Ascending aorta (tissue), 2 donors: ENCODE data around the gene CACNA1G. TPM values are rescaled to one million over a fixed set of nuclear protein-coding genes. Genes with fewer than 3 reads are reported as not detected.

ENCODE experiments used
- DNase-seq, 2 donors: peaks; one replicate each; pipeline ENCODE4 v3.0.0-alpha.2; 2019; ENCODE audit warnings: low spot score in 2 of 2
- H3K27ac ChIP-seq, 2 donors: fragments of 200-600 bp; sonication (generic); one replicate each; pipeline ENCODE4 v1.5.1; 2016 to 2017; ENCODE audit warnings: mild to moderate bottlenecking in 1 of 2
- H3K27me3 ChIP-seq: fragments of 200-600 bp; sonication (generic); one replicate; pipeline ENCODE4 v1.5.1; 2017
- H3K36me3 ChIP-seq, 2 donors: fragments of 200-600 bp; sonication (generic); one replicate each; pipeline ENCODE4 v1.5.1; 2016
- H3K4me1 ChIP-seq, 2 donors: fragments of 200-600 bp; sonication (generic); one replicate each; pipeline ENCODE4 v1.5.1; 2016 to 2017; ENCODE audit warnings: mild to moderate bottlenecking in 1 of 2
- H3K4me3 ChIP-seq, 2 donors: fragments of 200-600 bp; sonication (generic); one replicate each; pipeline ENCODE4 v1.5.1; 2016 to 2017; ENCODE audit warnings: mild to moderate bottlenecking in 1 of 2
- H3K9me3 ChIP-seq, 2 donors: fragments of 200-600 bp; sonication (generic); one replicate each; pipeline ENCODE4 v1.5.1; 2016
- intact Hi-C: fragments of 100-400 bp; cut with DNase I; formaldehyde crosslinking; loops from one replicate; pipeline ENCODE4 v1.15.1; 2023
- total RNA-seq: library from RNA; depleted of rRNA; stranded (reverse); fragments of >200 nt; gene quantifications from one replicate; pipeline ENCODE4 v1.1.0, GENCODE V29; 2016
- TF ChIP-seq, protein P1 (sequence below), 3 experiments: fragments of 200-600 bp in 2 of 3; fragments of 450-650 bp in 1 of 3; sonication (generic) in 2 of 3; IDR thresholded peaks; one replicate each; pipeline ENCODE4 v1.5.1; 2016 to 2019; ENCODE audit warnings: antibody characterized with exemption in 3 of 3, mild to moderate bottlenecking in 1 of 3, moderate library complexity in 1 of 3

Gene CACNA1G
- total RNA-seq, 1 donor from 2014 or later = 1.2 TPM

- TF ChIP-seq, protein P1, sequence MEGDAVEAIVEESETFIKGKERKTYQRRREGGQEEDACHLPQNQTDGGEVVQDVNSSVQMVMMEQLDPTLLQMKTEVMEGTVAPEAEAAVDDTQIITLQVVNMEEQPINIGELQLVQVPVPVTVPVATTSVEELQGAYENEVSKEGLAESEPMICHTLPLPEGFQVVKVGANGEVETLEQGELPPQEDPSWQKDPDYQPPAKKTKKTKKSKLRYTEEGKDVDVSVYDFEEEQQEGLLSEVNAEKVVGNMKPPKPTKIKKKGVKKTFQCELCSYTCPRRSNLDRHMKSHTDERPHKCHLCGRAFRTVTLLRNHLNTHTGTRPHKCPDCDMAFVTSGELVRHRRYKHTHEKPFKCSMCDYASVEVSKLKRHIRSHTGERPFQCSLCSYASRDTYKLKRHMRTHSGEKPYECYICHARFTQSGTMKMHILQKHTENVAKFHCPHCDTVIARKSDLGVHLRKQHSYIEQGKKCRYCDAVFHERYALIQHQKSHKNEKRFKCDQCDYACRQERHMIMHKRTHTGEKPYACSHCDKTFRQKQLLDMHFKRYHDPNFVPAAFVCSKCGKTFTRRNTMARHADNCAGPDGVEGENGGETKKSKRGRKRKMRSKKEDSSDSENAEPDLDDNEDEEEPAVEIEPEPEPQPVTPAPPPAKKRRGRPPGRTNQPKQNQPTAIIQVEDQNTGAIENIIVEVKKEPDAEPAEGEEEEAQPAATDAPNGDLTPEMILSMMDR (IDR thresholded peaks at IDR 0.05) = no peak
- H3K27ac ChIP-seq = no peak overlapping the region
- H3K36me3 ChIP-seq = no peaks in the 10 kb centered on the region
- no peaks in the 10 kb centered on the region for H3K9me3 ChIP-seq
- intact Hi-C loops = no loop called here
- H3K4me3 ChIP-seq = no peak overlapping the region
- H3K27me3 ChIP-seq = no peaks in the 10 kb centered on the region
- no peak for DNase-seq
- peaks cover 5 to 18% of the 10 kb centered on the region in 2 donors for H3K4me1 ChIP-seq
Observed at GRCh38 chr17:50586421-50587247, 26.1 kb downstream of the CACNA1G start.

GRCh38 chr17:50587571-50587970, 27.1 kb downstream of the CACNA1G start:
- Histone ChIP-seq H3K27ac (no peak overlapping the region), H3K4me3 (no peak overlapping the region), H3K4me1 (peaks cover 5 to 18% of the 10 kb centered on the region in 2 donors), H3K27me3 (no peaks in the 10 kb centered on the region), H3K9me3 (no peaks in the 10 kb centered on the region), H3K36me3 (no peaks in the 10 kb centered on the region)
- TF ChIP-seq, protein P1 (IDR thresholded peaks at IDR 0.05) = no peak
- intact Hi-C loops = no loop called here
- DNase-seq = no peak

- no peaks in the 10 kb centered on the region for H3K27me3 ChIP-seq
- intact Hi-C loops = no loop called here
- H3K4me1 ChIP-seq = peaks cover 5 to 26% of the 10 kb centered on the region in 2 donors
- no peak overlapping the region for H3K4me3 ChIP-seq
- TF ChIP-seq, protein P1 (IDR thresholded peaks at IDR 0.05) = no peak
- H3K9me3 ChIP-seq = no peaks in the 10 kb centered on the region
- no peak for DNase-seq
- H3K36me3 ChIP-seq = no peaks in the 10 kb centered on the region
- H3K27ac ChIP-seq = no peak overlapping the region
Observed at GRCh38 chr17:50588391-50589049, 28.0 kb downstream of the CACNA1G start.

DNA sequence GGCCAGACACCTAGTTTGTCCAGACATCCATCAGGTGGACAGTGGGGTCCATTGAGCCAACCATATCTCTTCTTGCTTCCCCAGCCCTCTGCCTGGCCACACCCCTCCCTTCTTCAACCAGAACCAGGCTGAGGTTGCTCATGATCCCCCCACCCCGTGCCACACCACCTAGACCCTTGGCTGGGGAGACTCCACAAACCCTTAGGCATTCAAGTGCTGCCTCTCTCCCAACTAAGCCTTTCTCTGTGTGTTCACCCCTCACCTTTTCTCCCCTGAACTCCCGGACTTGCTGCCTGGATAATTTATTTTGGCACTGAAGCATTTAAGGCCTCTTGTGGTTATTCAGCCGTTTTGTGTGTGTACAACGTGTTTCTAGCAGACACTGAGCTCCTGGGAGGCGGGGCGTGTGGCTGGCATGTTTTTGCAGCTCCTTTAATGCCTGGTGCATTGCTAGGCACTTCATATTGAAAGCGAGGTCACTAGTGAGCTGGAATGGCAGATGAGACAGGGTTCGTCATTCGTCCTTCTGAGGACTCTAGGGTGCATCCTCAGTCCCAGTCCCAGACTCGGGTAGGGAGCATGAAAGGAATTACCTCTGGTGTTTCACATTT, 28.7 kb downstream of the CACNA1G start:
- Histone ChIP-seq H3K4me3 (no peak overlapping the region), H3K9me3 (no peaks in the 10 kb centered on the region), H3K27ac (no peak overlapping the region), H3K27me3 (no peaks in the 10 kb centered on the region), H3K4me1 (peaks cover 5 to 26% of the 10 kb centered on the region in 2 donors), H3K36me3 (no peaks in the 10 kb centered on the region)
- TF ChIP-seq, protein P1 (IDR thresholded peaks at IDR 0.05) = no peak
- DNase-seq = no peak
- intact Hi-C loops = no loop called here

DNA sequence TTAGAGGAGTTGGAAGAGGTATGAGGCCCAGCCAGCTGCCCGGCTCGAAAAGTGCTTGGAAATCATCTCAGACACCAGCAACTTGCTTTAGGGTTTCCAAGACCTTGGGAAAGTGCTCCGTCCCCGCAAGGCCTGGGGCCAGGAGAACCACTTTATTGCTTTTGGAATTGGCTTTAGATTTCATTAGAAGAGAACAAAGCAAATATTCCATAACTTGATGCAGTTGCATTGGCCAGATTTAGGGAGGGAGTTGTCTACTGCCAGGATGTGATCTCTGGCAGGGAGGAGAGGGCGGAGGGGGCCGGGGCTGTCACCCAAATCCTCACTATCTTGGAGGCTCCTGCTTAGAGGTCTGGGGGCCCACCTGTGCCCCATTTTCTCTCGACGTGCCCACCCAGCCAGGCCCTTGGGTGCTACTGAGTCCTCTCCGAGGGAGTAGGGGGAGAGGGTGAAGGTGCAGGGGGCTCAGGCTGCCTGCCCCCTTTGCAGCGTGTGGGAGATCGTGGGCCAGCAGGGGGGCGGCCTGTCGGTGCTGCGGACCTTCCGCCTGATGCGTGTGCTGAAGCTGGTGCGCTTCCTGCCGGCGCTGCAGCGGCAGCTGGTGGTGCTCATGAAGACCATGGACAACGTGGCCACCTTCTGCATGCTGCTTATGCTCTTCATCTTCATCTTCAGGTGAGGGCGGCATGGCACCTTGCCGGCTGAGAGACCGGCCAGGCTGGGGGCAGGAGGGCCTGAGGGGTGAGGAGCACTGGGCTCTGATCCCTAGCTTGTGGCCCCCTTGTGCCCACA, 30.6 kb downstream of the CACNA1G start:
- TF ChIP-seq, protein P1 (IDR thresholded peaks at IDR 0.05) = no peak
- peaks cover 5 to 26% of the 10 kb centered on the region in 2 donors for H3K4me1 ChIP-seq
- no peak overlapping the region for H3K27ac ChIP-seq
- no peaks in the 10 kb centered on the region for H3K27me3 ChIP-seq
- H3K4me3 ChIP-seq = no peak overlapping the region
- intact Hi-C loops = no loop called here
- no peaks in the 10 kb centered on the region for H3K36me3 ChIP-seq
- no peak for DNase-seq
- H3K9me3 ChIP-seq = no peaks in the 10 kb centered on the region
